Peyer's patch (tissue), 4 donors: Measurements from ENCODE around the gene ADCY2.

ENCODE experiments used
- POLR2A ChIP-seq, 2 donors: fragments of 450-650 bp; IDR thresholded peaks; one replicate each; pipeline ENCODE4 v1.5.1; 2017; ENCODE audit warnings: antibody characterized with exemption in 2 of 2, mild to moderate bottlenecking in 2 of 2, moderate library complexity in 2 of 2
- TF ChIP-seq, protein P1 (sequence below), 6 experiments: fragments of 450-650 bp in 4 of 6; fragments of 200-600 bp in 2 of 6; sonication (generic) in 1 of 6; IDR thresholded peaks; one replicate each; pipeline ENCODE4 v1.5.1; 2017 to 2019; ENCODE audit warnings: antibody characterized with exemption in 6 of 6, mild to moderate bottlenecking in 3 of 6, moderate library complexity in 1 of 6

DNA sequence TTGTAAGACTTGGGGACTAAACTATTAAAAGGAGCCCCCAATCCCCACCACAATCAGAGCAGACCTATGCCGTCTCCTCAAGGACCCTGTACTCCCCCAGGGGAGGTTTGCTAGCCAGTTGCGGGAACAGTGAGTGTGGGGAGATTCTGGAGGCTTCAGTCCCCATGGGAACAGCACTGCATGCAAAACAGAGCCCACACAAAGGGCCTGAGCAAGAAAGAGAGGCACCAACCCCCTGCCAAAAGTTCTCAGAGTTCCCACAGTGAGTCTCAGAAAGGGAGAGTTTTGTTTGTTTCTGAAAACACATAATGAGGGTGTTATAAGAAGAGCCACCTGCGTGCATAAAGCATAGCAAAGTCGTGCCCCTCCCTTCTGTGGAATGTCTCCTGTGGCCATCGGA lies 398.4 kb downstream of the ADCY2 start:
- TF ChIP-seq, protein P1, sequence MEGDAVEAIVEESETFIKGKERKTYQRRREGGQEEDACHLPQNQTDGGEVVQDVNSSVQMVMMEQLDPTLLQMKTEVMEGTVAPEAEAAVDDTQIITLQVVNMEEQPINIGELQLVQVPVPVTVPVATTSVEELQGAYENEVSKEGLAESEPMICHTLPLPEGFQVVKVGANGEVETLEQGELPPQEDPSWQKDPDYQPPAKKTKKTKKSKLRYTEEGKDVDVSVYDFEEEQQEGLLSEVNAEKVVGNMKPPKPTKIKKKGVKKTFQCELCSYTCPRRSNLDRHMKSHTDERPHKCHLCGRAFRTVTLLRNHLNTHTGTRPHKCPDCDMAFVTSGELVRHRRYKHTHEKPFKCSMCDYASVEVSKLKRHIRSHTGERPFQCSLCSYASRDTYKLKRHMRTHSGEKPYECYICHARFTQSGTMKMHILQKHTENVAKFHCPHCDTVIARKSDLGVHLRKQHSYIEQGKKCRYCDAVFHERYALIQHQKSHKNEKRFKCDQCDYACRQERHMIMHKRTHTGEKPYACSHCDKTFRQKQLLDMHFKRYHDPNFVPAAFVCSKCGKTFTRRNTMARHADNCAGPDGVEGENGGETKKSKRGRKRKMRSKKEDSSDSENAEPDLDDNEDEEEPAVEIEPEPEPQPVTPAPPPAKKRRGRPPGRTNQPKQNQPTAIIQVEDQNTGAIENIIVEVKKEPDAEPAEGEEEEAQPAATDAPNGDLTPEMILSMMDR (IDR thresholded peaks at IDR 0.05) = no peak
- TF ChIP-seq POLR2A (IDR thresholded peaks at IDR 0.05) = no peak
